HepG2 (cell line): Measurements from ENCODE around the gene P3H2. TPM values are rescaled to one million over a fixed set of nuclear protein-coding genes. Genes with fewer than 3 reads are reported as not detected.
A peak's percentile ranks its signal among the peaks of the same experiment; 100 is the strongest.

ENCODE experiments used
- ATAC-seq: fragments of 200-7000 bp; cut with Tn5 transposase; 3 replicates; pipeline ENCODE4 v1.9.1; 2020; ENCODE audit warnings: mild to moderate bottlenecking, moderate library complexity
- BruUV-seq: library from RNA; stranded (reverse); fragments of 400-500 nt; replicated peaks from 2 replicates; lab custom pipeline; 2021; lab: Mats Ljungman, UMichigan
- CTCF ChIA-PET: fragments of 300-600 bp; formaldehyde crosslinking; extraction: SDS; loops from one replicate; lab custom pipeline; 2021; ENCODE audit warnings: low total read pairs, inconsistent platforms, low intra/inter-chr PET ratio; lab: Yijun Ruan, JAX
- POLR2A ChIA-PET: fragments of 350-600 bp; sonication (Branson Sonifier 250); formaldehyde crosslinking; loops from one replicate; lab custom pipeline; 2020; ENCODE audit warnings: antibody characterized with exemption, inconsistent platforms; lab: Yijun Ruan, JAX
- DNase-seq: peaks from one replicate; pipeline ENCODE4 v3.0.0-alpha.2; 2015; ENCODE audit warnings: low spot score
- FAIRE-seq: peaks from 3 replicates; lab custom pipeline; 2011; peaks lifted over from hg19 to GRCh38; lab: Jason Lieb, UNC
- H2AFZ ChIP-seq: one replicate; pipeline ENCODE4 v1.6.1; 2011; ENCODE audit warnings: low read length, inconsistent platforms
- H3K27ac ChIP-seq: fragments of 300-600 bp; 3 replicates; pipeline ENCODE4 v1.8.0; 2011; ENCODE audit warnings: mixed run types, mild to moderate bottlenecking, mixed read lengths, low read length, inconsistent platforms; ENCODE audit not compliant: insufficient read depth; ENCODE audit errors: extremely low read length
- H3K27me3 ChIP-seq, 2 experiments: fragments of 200-600 bp in 1 of 2; 2 replicates in 1 of 2; 3 replicates in 1 of 2; pipeline versions ENCODE4 v1.6.0 to v1.8.0; 2011; ENCODE audit warnings: low read length in 2 of 2, mild to moderate bottlenecking in 2 of 2, moderate library complexity in 2 of 2, inconsistent platforms in 1 of 2; ENCODE audit not compliant: insufficient read depth in 2 of 2, control insufficient read depth in 1 of 2
- H3K36me3 ChIP-seq, 2 experiments: fragments of 200-600 bp in 1 of 2; replicated peaks in 1 of 2; 2 replicates in 1 of 2; 3 replicates in 1 of 2; pipeline versions ENCODE4 v1.5.1 to v1.8.0; 2011; ENCODE audit warnings: low read length in 2 of 2, inconsistent platforms in 1 of 2; ENCODE audit not compliant: insufficient read depth in 2 of 2, control insufficient read depth in 1 of 2
- H3K4me1 ChIP-seq: 2 replicates; pipeline ENCODE4 v1.5.1; 2012; ENCODE audit warnings: low read length, inconsistent platforms; ENCODE audit not compliant: insufficient read depth
- H3K4me2 ChIP-seq: 2 replicates; pipeline ENCODE4 v1.6.0; 2011; ENCODE audit warnings: low read depth, low read length, inconsistent platforms
- H3K4me3 ChIP-seq, 3 experiments: fragments of 200-600 bp in 1 of 3; sonication (generic), shearing (Covaris generic) in 1 of 3; replicated peaks in 1 of 3; 2 replicates each; pipeline ENCODE4 v1.5.1; 2011 to 2016; ENCODE audit warnings: low read length in 3 of 3, inconsistent platforms in 2 of 3, low read depth in 2 of 3, mild to moderate bottlenecking in 2 of 3, control low read depth in 1 of 3, mixed read lengths in 1 of 3; ENCODE audit not compliant: insufficient read depth in 1 of 3
- H3K79me2 ChIP-seq: one replicate; pipeline ENCODE4 v1.6.1; 2011; ENCODE audit warnings: low read length, inconsistent platforms; ENCODE audit not compliant: insufficient read depth
- H3K9ac ChIP-seq: 2 replicates; pipeline ENCODE4 v1.6.0; 2011; ENCODE audit warnings: mild to moderate bottlenecking, low read depth, low read length, inconsistent platforms; ENCODE audit not compliant: insufficient read depth
- H3K9me3 ChIP-seq: 2 replicates; pipeline ENCODE4 v1.5.1; 2012; ENCODE audit warnings: mild to moderate bottlenecking, low read length
- H4K20me1 ChIP-seq: 2 replicates; pipeline ENCODE4 v1.6.0; 2011; ENCODE audit warnings: inconsistent platforms, mild to moderate bottlenecking, low read length, moderate library complexity; ENCODE audit not compliant: insufficient read depth
- CREB1 ChIP-seq, 2 experiments: fragments of 450-650 bp in 1 of 2; IDR thresholded peaks; 2 replicates each; pipeline ENCODE4 v1.6.1; 2016 to 2017; ENCODE audit warnings: control low read depth in 1 of 2, mild to moderate bottlenecking in 1 of 2, missing compliant biosample characterization in 1 of 2, missing genetic modification characterization in 1 of 2
- FOXA1 ChIP-seq, 2 experiments: fragments of 450-650 bp in 1 of 2; sonication (generic) in 1 of 2; formaldehyde crosslinking in 1 of 2; IDR thresholded peaks; 2 replicates each; pipeline versions ENCODE4 v1.4.0 to v1.6.1; 2016 to 2020; ENCODE audit warnings: missing genetic modification reagents in 1 of 2
- FOXA3 ChIP-seq: IDR thresholded peaks from 2 replicates; pipeline ENCODE4 v1.6.1; 2016; ENCODE audit warnings: missing genetic modification reagents, missing compliant biosample characterization
- MZF1 ChIP-seq: sonication (generic); formaldehyde crosslinking; IDR thresholded peaks from 2 replicates; pipeline ENCODE4 v1.8.1; 2023; ENCODE audit warnings: mild to moderate bottlenecking, missing genetic modification reagents, borderline replicate concordance
- RARA ChIP-seq: IDR thresholded peaks from 2 replicates; pipeline ENCODE4 v1.6.1; 2016; ENCODE audit warnings: missing genetic modification reagents, missing compliant biosample characterization
- RXRB ChIP-seq: IDR thresholded peaks from 2 replicates; pipeline ENCODE4 v1.6.1; 2016; ENCODE audit warnings: borderline replicate concordance, missing genetic modification reagents, missing compliant biosample characterization
- SMAD3 ChIP-seq: sonication (generic); formaldehyde crosslinking; IDR thresholded peaks from 2 replicates; pipeline ENCODE4 v1.4.0; 2020; ENCODE audit warnings: missing genetic modification reagents
- ZBTB21 ChIP-seq: sonication (generic); formaldehyde crosslinking; IDR thresholded peaks from 2 replicates; pipeline ENCODE4 v1.4.0; 2020; ENCODE audit warnings: missing genetic modification reagents
- WGBS: methylation state at CpG from one replicate; pipeline ENCODE4 v1.1.6; 2017; ENCODE audit warnings: low lambda C conversion rate; 5-methylcytosine and 5-hydroxymethylcytosine counted together
- in situ Hi-C: cut with HindIII; loops from 2 replicates; pipeline ENCODE4 v1.10.0; 2017; ENCODE audit warnings: low pct_unique_long_range_greater_than_20kb; ENCODE audit not compliant: extremely low pct_ligation_motif_present
- intact Hi-C: fragments of 100-400 bp; cut with micrococcal nuclease; formaldehyde crosslinking; loops from one replicate; pipeline ENCODE4 v1.10.0; 2022; ENCODE audit not compliant: unreplicated experiment
- polyA plus RNA-seq, 8 experiments: library from polyadenylated mRNA; depleted of rRNA in 3 of 8; stranded (reverse) in 7 of 8; unstranded in 1 of 8; fragments of >200 nt; fragmentation: Illumina TruSeq in 4 of 8; extraction: Trizol in 4 of 8; gene quantifications; 2 replicates each; pipeline versions ENCODE4 v1.2.1 to v1.2.3, GENCODE V29; 2011 to 2016; ENCODE audit warnings: low read depth in 4 of 8, missing spikeins in 1 of 8, mixed read lengths in 1 of 8; ENCODE audit not compliant: insufficient read depth in 1 of 8
- total RNA-seq, 5 experiments: library from RNA; depleted of rRNA; stranded (reverse); fragments of >200 nt; fragmentation: Illumina TruSeq; extraction: Trizol; gene quantifications; 2 replicates each; pipeline ENCODE4 v1.2.3, GENCODE V29; 2016; ENCODE audit warnings: low read depth in 1 of 5
- TF ChIP-seq, protein P1 (sequence below): sonication (generic); formaldehyde crosslinking; IDR thresholded peaks from 2 replicates; pipeline ENCODE4 v1.4.0; 2020; ENCODE audit warnings: missing genetic modification reagents, borderline replicate concordance

The P3H2 gene
- total and polyA plus RNA-seq, 2 of the 13 experiments (the other 11 are each of a cell fraction or from before 2014, with no cell fraction given): not detected

DNA sequence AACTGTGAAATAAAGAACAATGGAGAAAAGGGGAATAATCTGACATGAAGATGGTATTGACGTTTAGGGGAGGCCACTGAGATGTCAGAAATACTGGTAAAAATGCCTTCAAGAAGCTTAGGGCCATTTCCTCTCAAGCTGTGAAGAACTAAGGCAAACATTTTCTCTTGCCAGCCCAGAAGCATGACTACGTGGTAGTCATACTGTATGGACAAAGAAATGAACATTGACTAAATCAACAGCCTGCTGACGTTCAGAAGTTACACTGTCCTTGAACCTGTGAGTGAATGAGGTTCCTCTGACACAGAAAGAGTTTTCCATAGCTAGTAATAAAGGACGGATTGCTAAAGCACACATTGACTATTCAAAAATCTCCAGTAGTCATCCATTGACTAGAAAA is 121.0 kb downstream of the P3H2 start:
- peak; percentile 71 for ATAC-seq

More for the DNA sequence above, 121.0 kb downstream of the P3H2 start:
- no peak overlapping the region for H2AFZ ChIP-seq
- H3K27me3 ChIP-seq: no peaks in the 10 kb centered on the region
- H3K4me2 ChIP-seq: no peak overlapping the region
- peaks cover 17% of the 10 kb centered on the region for H3K4me1 ChIP-seq
- H4K20me1 ChIP-seq: no peaks in the 10 kb centered on the region
- H3K4me3 ChIP-seq: no peak overlapping the region
- no peaks in the 10 kb centered on the region for H3K79me2 ChIP-seq
- intact Hi-C loops: no loop called here
- 0% methylated on average over 4 of the region's 4 CpGs for WGBS
- TF ChIP-seq FOXA3 (CRISPR knock-in tag) (peak; percentile 52), RARA (peak; percentile 91), SMAD3 (no peak), CREB1 (IDR thresholded peaks at IDR 0.05) (no peak), CREB1 (CRISPR knock-in tag; IDR thresholded peaks at IDR 0.05) (0 out of 2 replicates have a peak, but pooled peaks have one; percentile 24), RXRB (CRISPR knock-in tag) (0 out of 2 replicates have a peak, but pooled peaks have one; percentile 15), FOXA1 (IDR thresholded peaks at IDR 0.05) (no peak), FOXA1 (CRISPR knock-in tag; IDR thresholded peaks at IDR 0.05) (peak; percentile 51; the same call in 1 of the 2 replicates), ZBTB21 (CRISPR knock-in tag) (0 out of 2 replicates have a peak, but pooled peaks have one; percentile 47), MZF1 (no peak)
- TF ChIP-seq, protein P1, sequence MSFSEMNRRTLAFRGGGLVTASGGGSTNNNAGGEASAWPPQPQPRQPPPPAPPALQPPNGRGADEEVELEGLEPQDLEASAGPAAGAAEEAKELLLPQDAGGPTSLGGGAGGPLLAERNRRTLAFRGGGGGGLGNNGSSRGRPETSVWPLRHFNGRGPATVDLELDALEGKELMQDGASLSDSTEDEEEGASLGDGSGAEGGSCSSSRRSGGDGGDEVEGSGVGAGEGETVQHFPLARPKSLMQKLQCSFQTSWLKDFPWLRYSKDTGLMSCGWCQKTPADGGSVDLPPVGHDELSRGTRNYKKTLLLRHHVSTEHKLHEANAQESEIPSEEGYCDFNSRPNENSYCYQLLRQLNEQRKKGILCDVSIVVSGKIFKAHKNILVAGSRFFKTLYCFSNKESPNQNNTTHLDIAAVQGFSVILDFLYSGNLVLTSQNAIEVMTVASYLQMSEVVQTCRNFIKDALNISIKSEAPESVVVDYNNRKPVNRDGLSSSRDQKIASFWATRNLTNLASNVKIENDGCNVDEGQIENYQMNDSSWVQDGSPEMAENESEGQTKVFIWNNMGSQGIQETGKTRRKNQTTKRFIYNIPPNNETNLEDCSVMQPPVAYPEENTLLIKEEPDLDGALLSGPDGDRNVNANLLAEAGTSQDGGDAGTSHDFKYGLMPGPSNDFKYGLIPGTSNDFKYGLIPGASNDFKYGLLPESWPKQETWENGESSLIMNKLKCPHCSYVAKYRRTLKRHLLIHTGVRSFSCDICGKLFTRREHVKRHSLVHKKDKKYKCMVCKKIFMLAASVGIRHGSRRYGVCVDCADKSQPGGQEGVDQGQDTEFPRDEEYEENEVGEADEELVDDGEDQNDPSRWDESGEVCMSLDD (CRISPR knock-in tag): no peak
- DNase-seq (peak; percentile 72), FAIRE-seq (no peak)
- in situ Hi-C loops: no loop called here
- CTCF ChIA-PET: no interaction called here
- no peak overlapping the region for H3K27ac ChIP-seq
- no peaks in the 10 kb centered on the region for H3K36me3 ChIP-seq
- BruUV-seq: no TSS peak
- POLR2A ChIA-PET: no interaction called here
- H3K9me3 ChIP-seq: no peaks in the 10 kb centered on the region
- H3K9ac ChIP-seq: no peak overlapping the region
